GM18511 (cell line): ENCODE data around the gene ATF4.
"Not testable (repeated sequence)": the region's sequence is repeated elsewhere in the genome, so short reads cannot be mapped to it uniquely, and the experiment has no call there.

ENCODE experiments used
- ATAC-seq: cut with Tn5 transposase; IDR thresholded peaks from one replicate; pipeline ENCODE4 v1.9.1; 2021; ENCODE audit warnings: mild to moderate bottlenecking, moderate library complexity; ENCODE audit not compliant: unreplicated experiment

Gene ATF4

DNA sequence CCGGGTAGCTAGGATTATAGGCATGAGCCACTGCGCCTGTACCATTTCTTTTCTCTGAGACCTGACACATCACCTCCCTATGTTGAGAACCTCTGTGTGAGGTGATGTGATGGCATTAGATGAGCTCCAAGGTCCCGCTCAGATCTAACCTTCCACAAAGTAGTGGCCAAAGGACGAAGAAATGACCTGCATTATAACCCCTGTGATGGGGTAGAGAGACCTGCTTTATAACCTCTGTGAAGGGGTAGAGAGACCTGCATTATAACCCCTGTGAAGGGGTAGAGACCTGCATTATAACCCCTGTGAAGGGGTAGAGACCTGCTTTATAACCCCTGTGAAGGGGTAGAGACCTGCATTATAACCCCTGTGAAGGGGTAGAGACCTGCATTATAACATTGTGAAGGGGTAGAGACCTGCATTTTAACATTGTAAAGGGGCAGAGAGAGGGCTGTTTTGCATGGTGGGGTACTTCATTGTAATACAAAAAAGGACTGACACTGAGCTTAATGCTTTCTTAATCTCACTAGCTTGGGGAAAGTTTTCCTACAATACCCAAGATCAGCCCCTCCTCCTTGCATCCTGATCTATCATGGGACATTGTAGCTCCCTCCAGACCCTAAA lies 9.7 kb upstream of the ATF4 start:
- no peak for ATAC-seq

DNA sequence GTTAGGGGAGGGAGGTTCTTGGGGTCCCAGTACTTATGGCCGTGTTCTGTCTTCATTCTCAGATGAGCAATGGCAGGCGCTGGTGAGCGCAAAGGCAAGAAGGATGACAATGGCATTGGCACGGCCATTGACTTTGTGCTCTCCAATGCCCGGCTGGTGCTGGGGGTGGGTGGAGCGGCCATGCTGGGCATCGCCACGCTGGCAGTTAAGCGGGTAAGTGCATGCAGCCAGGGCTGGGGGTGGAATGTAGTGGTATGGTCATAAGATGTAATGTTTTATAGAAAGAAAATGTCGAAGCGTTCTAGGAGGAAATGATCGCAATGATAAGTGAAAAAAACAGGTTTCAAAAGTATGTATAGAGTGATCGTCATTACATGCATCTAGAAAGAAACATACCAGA lies 9.1 kb upstream of the ATF4 start:
- no peak for ATAC-seq

DNA sequence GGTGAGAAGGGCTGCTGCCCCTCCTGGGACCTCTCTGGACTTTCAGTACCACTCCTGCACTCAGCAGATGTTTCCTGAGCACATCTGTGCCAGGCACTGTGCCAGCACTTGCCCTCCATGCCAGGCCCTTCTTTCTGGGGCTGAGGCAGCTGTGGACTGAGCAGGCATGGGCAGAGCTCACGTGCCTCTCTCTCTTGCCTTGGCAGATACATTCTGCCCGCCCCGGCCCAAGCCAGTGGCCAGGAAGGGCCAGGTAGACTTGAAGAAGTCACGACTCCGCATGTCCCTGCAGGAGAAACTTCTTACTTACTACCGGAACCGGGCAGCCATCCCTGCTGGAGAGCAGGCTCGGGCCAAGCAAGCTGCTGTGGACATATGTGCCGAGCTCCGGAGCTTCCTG lies 8.3 kb upstream of the ATF4 start:
- ATAC-seq, result no peak

DNA sequence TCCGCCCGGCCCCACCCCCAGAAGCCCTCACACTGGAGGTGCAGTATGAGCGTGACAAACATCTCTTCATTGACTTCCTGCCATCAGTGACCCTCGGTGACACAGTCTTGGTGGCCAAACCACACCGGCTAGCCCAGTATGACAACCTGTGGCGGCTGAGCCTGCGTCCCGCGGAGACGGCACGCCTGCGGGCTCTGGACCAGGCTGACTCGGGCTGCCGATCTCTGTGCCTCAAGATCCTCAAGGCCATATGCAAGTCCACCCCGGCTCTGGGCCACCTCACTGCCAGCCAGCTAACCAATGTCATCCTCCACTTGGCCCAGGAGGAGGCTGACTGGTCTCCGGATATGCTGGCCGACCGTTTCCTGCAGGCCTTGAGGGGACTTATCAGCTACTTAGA lies 6.6 kb upstream of the ATF4 start:
- no peak for ATAC-seq

GRCh38 chr22:39514373-39514973 lies 5.9 kb upstream of the ATF4 start:
- no peak for ATAC-seq

DNA sequence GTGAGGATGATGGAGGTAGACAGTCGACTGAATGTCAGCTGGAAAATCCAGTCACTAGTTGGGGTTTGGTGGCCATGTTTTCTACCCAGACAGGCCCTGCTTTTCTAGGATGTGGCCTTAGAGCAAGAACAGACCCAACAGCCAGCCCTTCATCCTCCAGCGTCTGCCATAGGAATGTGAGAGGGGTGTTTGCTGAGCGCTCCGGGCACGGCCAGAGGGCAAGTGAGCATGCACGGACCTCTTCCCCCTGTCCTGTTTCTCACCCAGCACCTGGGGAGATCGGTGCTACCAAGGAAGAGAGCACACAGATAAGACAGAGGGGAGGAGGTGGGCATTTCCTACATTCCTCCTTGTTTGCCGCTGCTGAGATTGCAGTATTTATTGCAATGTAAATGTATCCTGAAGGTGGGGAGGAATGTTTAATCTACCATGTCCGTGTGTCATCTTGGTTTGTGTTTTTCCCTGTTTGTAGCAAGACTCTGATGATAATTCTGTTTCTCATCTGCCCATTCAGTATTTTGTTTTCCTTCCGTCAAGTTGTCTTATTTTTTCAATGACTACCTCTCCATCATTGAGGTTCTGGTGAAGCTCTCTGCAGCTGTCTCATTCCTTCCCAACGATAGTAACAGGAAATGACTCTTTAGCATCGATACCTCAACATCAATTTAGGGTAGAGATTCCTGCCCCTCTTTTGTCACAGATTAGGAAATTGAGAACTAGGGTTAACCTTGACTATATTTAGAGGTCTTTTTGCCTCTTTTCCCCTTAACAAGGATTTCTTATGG lies 4.9 kb upstream of the ATF4 start:
- ATAC-seq, result no peak

DNA sequence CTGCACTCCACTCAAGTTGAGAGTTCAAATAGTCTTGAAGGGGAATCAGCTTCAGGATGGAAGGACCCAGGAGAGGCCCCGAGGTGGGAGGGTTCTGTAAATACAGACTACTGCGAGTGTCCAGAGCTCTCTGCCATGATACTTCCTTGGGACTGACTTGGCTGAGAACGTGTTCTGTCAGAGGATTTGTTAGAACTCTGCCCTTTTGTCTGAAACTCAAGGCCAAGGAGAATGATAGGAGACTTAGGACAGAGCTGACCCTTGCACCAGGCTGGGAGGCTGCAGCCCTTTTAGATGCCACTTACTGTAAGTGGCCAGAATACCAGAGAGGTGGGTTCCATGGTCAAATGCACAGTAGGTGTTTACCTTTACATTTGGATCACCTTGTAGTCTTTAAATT lies 2.9 kb upstream of the ATF4 start:
- ATAC-seq, result no peak

DNA sequence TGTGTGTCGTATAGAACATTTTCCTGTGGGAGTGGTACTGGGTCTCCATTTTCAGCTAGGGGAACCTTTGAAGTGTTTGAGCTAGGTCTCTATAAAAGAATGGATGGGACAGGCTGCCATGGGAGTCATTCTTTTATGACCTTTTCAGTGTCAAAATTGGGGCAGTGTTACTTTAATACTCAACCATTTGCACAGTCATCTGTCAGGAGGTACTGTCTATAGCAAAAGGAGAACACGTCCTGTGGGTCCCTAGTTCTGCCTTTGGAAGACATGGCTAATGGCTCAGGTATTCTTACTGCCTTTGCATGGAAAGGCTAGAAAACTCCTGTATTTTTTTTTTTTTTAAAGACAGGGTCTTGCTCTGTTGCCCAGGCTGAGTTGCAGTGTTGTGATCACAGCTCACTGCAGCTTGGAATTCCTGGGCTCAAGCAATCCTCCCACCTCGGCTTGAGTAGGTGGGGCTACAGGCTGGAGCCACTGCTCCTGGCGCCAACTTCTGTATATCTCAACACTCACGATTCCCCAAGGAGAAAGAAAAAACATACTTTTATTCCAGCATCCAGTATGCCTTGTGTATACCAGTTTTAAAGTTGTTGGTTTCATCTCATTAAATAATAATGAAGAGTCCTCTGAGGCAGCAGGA lies 2.1 kb upstream of the ATF4 start:
- ATAC-seq, result no peak

GRCh38 chr22:39518996-39519680 lies 1.2 kb upstream of the ATF4 start:
- no peak for ATAC-seq

- ATAC-seq, result peak; percentile 82
Measured at GRCh38 chr22:39519681-39520225, 609 bp upstream of the ATF4 start.

GRCh38 chr22:39521106-39521885 lies 934 bp downstream of the ATF4 start:
- not testable (repeated sequence) for ATAC-seq

GRCh38 chr22:39522091-39522490 lies 1.7 kb downstream of the ATF4 start:
- ATAC-seq, result not testable (repeated sequence)

DNA sequence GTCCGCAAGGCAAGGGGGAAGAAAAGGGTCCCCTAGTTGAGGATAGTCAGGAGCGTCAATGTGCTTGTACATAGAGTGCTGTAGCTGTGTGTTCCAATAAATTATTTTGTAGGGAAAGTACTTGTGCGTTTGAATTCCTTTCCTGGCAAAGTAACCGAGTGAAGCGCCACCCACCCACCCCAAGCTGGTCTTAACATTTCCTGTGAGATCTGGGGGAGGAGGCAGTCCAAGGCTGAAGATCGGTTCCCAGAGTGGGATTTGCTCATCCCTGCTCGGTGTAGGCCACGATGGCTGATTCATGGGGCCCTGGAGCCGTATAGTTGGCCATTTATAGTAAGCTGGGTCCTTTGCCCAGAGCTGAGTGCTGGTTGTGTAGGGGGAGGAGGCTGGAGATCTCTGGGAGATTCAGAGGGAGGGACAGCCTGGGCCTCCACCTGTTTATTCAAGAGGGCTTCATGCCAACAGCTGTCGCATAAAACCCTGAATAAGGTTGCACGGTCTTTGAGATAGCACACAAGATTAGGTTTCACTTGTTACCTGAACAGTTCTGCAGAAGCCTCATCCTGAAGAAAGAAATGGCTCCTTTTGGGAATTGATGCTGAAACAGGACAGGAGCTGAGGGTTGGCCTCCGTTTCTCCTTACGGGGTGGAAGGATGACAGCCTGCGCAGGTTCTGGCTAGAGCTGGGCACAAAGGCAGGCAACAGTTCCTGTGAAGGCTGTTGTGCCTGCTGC lies 2.4 kb downstream of the ATF4 start:
- no peak for ATAC-seq

GRCh38 chr22:39524089-39524752 lies 3.9 kb downstream of the ATF4 start:
- no peak for ATAC-seq

DNA sequence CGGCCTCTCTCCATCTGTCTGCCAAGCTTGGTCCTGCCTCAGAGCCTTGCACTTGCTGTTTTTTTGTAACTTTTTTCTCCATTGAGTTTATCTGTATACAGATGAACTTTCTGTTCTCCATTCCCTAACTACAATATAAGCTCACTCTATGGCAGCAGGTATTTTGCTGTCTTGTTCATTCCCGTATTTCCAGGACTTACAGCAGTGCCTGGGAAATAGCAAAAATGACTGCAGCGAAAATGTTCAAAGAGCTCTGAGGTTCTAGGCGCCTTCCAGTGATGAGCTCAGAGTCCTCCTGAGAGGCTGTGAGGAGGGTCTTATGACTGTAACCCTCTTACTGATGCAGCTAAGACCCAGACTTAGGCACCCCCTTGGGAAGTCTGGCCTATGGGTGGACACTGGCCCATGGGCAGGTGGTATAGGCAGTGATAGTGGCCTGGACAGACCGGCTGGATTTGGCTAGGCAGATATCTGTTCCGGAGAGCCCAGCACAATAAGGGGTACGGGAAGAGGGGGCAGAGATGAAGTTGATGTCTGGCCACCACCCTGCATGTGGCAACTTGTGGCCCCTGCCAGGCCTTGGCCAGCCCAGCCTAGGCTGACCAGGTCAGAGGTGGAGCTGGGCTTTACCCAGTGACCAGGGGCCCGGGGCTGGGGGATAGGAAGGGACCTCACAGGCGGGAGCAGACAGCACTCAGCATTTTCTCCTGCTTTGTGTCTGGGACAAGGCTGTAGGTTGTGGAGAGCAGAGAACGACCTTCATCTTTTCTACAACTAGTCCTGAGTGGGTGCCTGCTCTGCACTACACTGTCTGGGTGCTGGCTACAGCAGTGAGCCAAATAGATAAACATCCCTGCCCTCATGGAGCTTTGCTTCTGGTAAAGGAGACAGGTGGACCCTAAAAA lies 4.6 kb downstream of the ATF4 start:
- ATAC-seq, result no peak

DNA sequence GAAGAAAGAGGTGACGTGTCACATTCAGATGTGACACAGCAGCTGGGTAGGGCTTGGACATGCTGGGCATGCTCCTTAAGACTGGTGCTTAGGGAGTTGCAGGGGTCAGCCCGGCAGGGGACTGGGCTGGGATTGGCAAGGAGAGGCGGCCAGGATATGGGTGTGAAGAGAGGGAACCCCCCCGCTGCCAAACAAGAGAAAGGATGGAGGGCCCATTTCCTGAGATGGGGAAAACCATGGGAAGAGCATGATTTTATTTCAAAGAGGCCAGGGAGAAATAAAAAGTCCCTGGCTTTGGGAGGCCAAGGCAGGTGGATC lies 5.3 kb downstream of the ATF4 start:
- no peak for ATAC-seq

DNA sequence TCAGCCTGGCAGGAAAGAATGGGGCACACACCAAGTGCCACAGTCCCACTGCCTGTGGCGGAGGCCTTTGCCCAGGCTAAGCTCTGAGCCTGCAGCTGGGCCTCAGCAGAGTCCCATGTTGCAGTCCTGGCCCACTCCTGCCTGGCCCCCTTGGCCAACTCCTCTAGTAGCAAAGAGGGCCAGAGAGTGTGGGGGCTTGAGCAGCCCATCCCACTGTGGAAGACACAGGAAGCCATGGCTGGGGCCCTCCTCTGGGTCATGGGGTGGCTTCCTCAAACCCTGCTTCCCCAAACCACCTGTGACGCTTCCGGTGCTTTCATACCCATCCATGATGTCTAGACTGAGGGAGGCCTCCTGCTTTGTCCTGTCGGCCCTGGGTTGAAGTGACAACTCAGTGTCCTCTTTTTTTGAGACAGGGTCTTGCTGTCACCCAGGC lies 6.4 kb downstream of the ATF4 start:
- no peak for ATAC-seq

DNA sequence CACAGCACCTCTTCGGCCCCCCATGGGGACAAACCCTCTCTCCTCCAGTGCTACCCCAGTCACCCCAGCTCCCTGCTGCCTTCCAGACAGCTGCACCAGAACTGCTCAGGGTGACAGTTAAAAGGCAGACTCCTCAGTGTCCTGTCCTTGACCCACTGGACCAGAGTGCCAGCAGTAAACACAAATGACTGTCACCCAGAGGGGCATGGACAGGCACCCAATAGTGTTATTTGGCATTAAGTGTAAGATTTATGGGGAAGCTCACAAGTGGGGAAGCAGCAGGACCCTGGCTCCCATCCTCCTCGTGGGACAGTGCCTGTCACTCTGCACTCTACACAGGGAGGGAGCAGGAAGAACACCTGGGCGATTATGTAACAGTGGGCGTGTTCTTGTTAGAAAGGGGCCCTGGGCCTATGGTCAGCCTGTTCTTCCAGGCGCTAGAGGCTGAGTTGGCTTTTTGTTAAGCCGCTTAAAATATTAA lies 7.2 kb downstream of the ATF4 start:
- no peak for ATAC-seq
